HCT116 (cell line): ENCODE data around the gene BRINP2. TPM values are rescaled to one million over a fixed set of nuclear protein-coding genes. Genes with fewer than 3 reads are reported as not detected.

Experiments
- ATAC-seq: fragments of 200-7000 bp; cut with Tn5 transposase; 2 replicates; pipeline ENCODE4 v1.9.1; 2020; ENCODE audit warnings: mild to moderate bottlenecking, moderate library complexity
- BruUV-seq: library from RNA; stranded (reverse); fragments of 400-500 nt; replicated peaks from 2 replicates; lab custom pipeline; 2021; lab: Mats Ljungman, UMichigan
- CTCF ChIA-PET: fragments of 300-600 bp; sonication (Branson Sonifier 250); formaldehyde crosslinking; loops from one replicate; lab custom pipeline; 2021; ENCODE audit warnings: antibody characterized with exemption; lab: Charles Lee
- POLR2A ChIA-PET: fragments of 300-600, 350-600 bp; sonication (Branson Sonifier 250); formaldehyde crosslinking; loops from one replicate; lab custom pipeline; 2021; ENCODE audit warnings: antibody characterized with exemption; lab: Charles Lee
- RAD21 ChIA-PET, 2 experiments: fragments of 300-600 bp; sonication (Branson Sonifier 250); formaldehyde crosslinking; loops; one replicate each; lab custom pipeline; 2023; ENCODE audit warnings: low total read pairs in 2 of 2; ENCODE audit not compliant: uncharacterized antibody in 2 of 2, unreplicated experiment in 2 of 2, low non-redundant PET in 1 of 2; lab: Charles Lee
- DNase-seq: peaks from one replicate; pipeline ENCODE4 v3.0.0-alpha.2; 2010; ENCODE audit warnings: low read depth, low spot score
- H2AFZ ChIP-seq: fragments of 200-600 bp; shearing (Covaris generic), sonication (generic); 2 replicates; pipeline ENCODE4 v1.6.1; 2017; ENCODE audit warnings: low read depth, mixed run types, mixed read lengths, antibody characterized with exemption, low read length; ENCODE audit not compliant: poor library complexity, severe bottlenecking
- H3K27ac ChIP-seq: 2 replicates; pipeline ENCODE4 v1.5.1; 2012; ENCODE audit warnings: low read depth, low read length
- H3K27me3 ChIP-seq: fragments of 200-600 bp; sonication (generic); 2 replicates; pipeline ENCODE4 v1.6.1; 2016; ENCODE audit warnings: mixed run types, low read length, mixed read lengths; ENCODE audit not compliant: insufficient read depth
- H3K36me3 ChIP-seq, 2 experiments: fragments of 200-500 bp in 1 of 2; fragments of 200-600 bp in 1 of 2; sonication (Bioruptor generic) in 1 of 2; sonication (generic) in 1 of 2; 2 replicates each; pipeline versions ENCODE4 v1.5.1 to v1.6.1; 2014 to 2016; ENCODE audit warnings: low read length in 2 of 2, inconsistent platforms in 1 of 2, mixed read lengths in 1 of 2, mixed run types in 1 of 2; ENCODE audit not compliant: insufficient read depth in 2 of 2, control insufficient read depth in 1 of 2
- H3K4me1 ChIP-seq, 2 experiments: fragments of 200-600 bp in 1 of 2; sonication (generic) in 1 of 2; 2 replicates each; pipeline versions ENCODE4 v1.5.1 to v1.6.1; 2012 to 2017; ENCODE audit warnings: low read length in 2 of 2, inconsistent platforms in 1 of 2, mild to moderate bottlenecking in 1 of 2, mixed read lengths in 1 of 2, mixed run types in 1 of 2, moderate library complexity in 1 of 2; ENCODE audit not compliant: insufficient read depth in 2 of 2, control insufficient read depth in 1 of 2
- H3K4me2 ChIP-seq: fragments of 200-600 bp; sonication (generic); 2 replicates; pipeline ENCODE4 v1.6.1; 2017; ENCODE audit warnings: mixed run types, low read length, mixed read lengths
- H3K4me3 ChIP-seq, 2 experiments: fragments of 200-600 bp in 1 of 2; sonication (generic) in 1 of 2; replicated peaks in 1 of 2; 2 replicates each; pipeline ENCODE4 v1.5.1; 2011 to 2016; ENCODE audit warnings: low read length in 2 of 2, control low read depth in 1 of 2, low read depth in 1 of 2, mild to moderate bottlenecking in 1 of 2, mixed read lengths in 1 of 2, mixed run types in 1 of 2
- H3K79me2 ChIP-seq: fragments of 200-600 bp; sonication (generic); 2 replicates; pipeline ENCODE4 v1.6.1; 2017; ENCODE audit warnings: mild to moderate bottlenecking, mixed run types, low read length, moderate library complexity, mixed read lengths; ENCODE audit not compliant: insufficient read depth
- H3K9ac ChIP-seq: fragments of 200-600 bp; sonication (generic); 2 replicates; pipeline ENCODE4 v1.6.1; 2016; ENCODE audit warnings: low read length, mixed read lengths
- H3K9me2 ChIP-seq: fragments of 200-600 bp; sonication (generic), shearing (Covaris generic); 2 replicates; pipeline ENCODE4 v1.6.1; 2017; ENCODE audit warnings: mixed run types, mild to moderate bottlenecking, moderate library complexity; ENCODE audit not compliant: insufficient read depth
- H3K9me3 ChIP-seq, 2 experiments: fragments of 200-500 bp in 1 of 2; fragments of 200-600 bp in 1 of 2; sonication (Bioruptor generic) in 1 of 2; sonication (generic) in 1 of 2; 2 replicates each; pipeline ENCODE4 v1.6.1; 2014 to 2017; ENCODE audit warnings: low read length in 2 of 2, mixed read lengths in 2 of 2, inconsistent platforms in 1 of 2, low read depth in 1 of 2, mild to moderate bottlenecking in 1 of 2, mixed run types in 1 of 2, moderate library complexity in 1 of 2; ENCODE audit not compliant: control insufficient read depth in 1 of 2, insufficient read depth in 1 of 2
- H4K20me1 ChIP-seq: fragments of 200-600 bp; sonication (generic), shearing (Covaris generic); 2 replicates; pipeline ENCODE4 v1.6.1; 2017; ENCODE audit warnings: mixed run types, mild to moderate bottlenecking, moderate library complexity; ENCODE audit not compliant: insufficient read depth
- EZH2phosphoT487 ChIP-seq: fragments of 200-600 bp; IDR thresholded peaks from 2 replicates; pipeline ENCODE4 v1.6.1; 2018; ENCODE audit warnings: antibody characterized with exemption, borderline replicate concordance
- FOSL1 ChIP-seq: IDR thresholded peaks from 2 replicates; pipeline ENCODE4 v1.6.1; 2012; ENCODE audit warnings: low read depth
- POLR2A ChIP-seq: IDR thresholded peaks from 2 replicates; pipeline ENCODE4 v1.7.0; 2011; ENCODE audit warnings: borderline replicate concordance; ENCODE audit not compliant: insufficient read depth, insufficient read length; ENCODE audit errors: extremely low read depth
- POLR2AphosphoS5 ChIP-seq: IDR thresholded peaks from 2 replicates; pipeline ENCODE4 v1.6.1; 2011; ENCODE audit warnings: mild to moderate bottlenecking, low read depth, low read length, moderate library complexity
- RAD21 ChIP-seq: IDR thresholded peaks from 2 replicates; pipeline ENCODE4 v1.6.1; 2012; ENCODE audit warnings: low read depth, mild to moderate bottlenecking
- SIN3A ChIP-seq: IDR thresholded peaks from 2 replicates; pipeline ENCODE4 v1.6.1; 2012; ENCODE audit warnings: low read depth
- SP1 ChIP-seq: IDR thresholded peaks from 2 replicates; pipeline ENCODE4 v1.6.1; 2012; ENCODE audit warnings: low read depth
- SRF ChIP-seq: IDR thresholded peaks from 2 replicates; pipeline ENCODE4 v1.6.1; 2012; ENCODE audit warnings: low read depth
- TCF7L2 ChIP-seq: IDR thresholded peaks from 2 replicates; pipeline ENCODE4 v1.7.0; 2011; ENCODE audit warnings: borderline replicate concordance, inconsistent platforms; ENCODE audit not compliant: insufficient read depth, insufficient read length; ENCODE audit errors: extremely low read depth
- YY1 ChIP-seq: IDR thresholded peaks from 2 replicates; pipeline ENCODE4 v1.6.1; 2011; ENCODE audit warnings: low read length, low read depth, moderate library complexity, mild to moderate bottlenecking; ENCODE audit not compliant: insufficient replicate concordance; ENCODE audit errors: extremely low read depth
- ZNF274 ChIP-seq: fragments of 200-500 bp; sonication (Bioruptor generic); IDR thresholded peaks from 2 replicates; pipeline ENCODE4 v1.6.1; 2014; ENCODE audit warnings: mild to moderate bottlenecking, low read depth, low read length, inconsistent platforms
- intact Hi-C: fragments of 100-400 bp; cut with micrococcal nuclease; formaldehyde crosslinking; loops from 2 replicates; pipeline ENCODE4 v1.10.0; 2022
- total RNA-seq: library from RNA; stranded (reverse); gene quantifications from one replicate; pipeline ENCODE4 v1.2.1, GENCODE V29; 2021; ENCODE audit not compliant: unreplicated experiment
- TF ChIP-seq, protein P1 (sequence below): IDR thresholded peaks from 2 replicates; pipeline ENCODE4 v1.6.1; 2012; ENCODE audit warnings: low read depth
- TF ChIP-seq, protein P2 (sequence below), 3 experiments: fragments of 200-600 bp in 1 of 3; sonication (generic) in 1 of 3; IDR thresholded peaks in 2 of 3; conservative IDR thresholded peaks in 1 of 3; 2 replicates each; pipeline ENCODE4 v1.5.1; 2012 to 2017; ENCODE audit warnings: low read depth in 2 of 3, low read length in 2 of 3, antibody characterized with exemption in 1 of 3, borderline replicate concordance in 1 of 3, control low read depth in 1 of 3, mild to moderate bottlenecking in 1 of 3, mixed read lengths in 1 of 3, mixed run types in 1 of 3, moderate library complexity in 1 of 3; ENCODE audit not compliant: insufficient read depth in 1 of 3

BRINP2 gene
- total RNA-seq, 1 experiment from 2014 or later = not detected

DNA sequence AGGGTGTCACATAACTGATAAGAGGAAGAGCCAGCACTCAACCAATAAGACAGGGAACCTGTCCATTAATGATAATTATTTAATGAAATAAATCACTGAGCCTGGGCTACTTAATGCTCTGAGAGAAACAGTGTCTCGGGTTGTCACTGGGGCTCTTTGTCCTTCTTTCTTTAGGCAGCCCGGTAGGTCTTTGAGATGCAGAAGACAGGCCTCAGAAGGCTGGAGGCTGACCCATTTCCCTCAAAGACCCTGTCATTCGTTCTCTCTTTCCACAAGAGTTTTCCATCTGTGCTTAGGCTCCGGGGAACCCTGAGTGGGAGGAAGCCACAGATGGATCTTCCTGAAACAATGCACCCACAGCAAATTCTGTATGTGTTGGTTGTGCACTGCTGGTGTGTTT, 68.2 kb downstream of the BRINP2 start:
- Histone ChIP-seq H3K4me3 (no peak overlapping the region), H3K9ac (no peak overlapping the region), H4K20me1 (no peaks in the 10 kb centered on the region), H3K9me3 (no peaks in the 10 kb centered on the region), H2AFZ (no peak overlapping the region), H3K27me3 (0 out of 2 replicates have a peak, but pooled peaks cover 3% of the 10 kb centered on the region), H3K27ac (no peak overlapping the region), H3K4me2 (no peak overlapping the region), H3K36me3 (no peaks in the 10 kb centered on the region), H3K4me1 (no peaks in the 10 kb centered on the region), H3K79me2 (no peaks in the 10 kb centered on the region), H3K9me2 (no peaks in the 10 kb centered on the region)
- ChIA-PET CTCF (no interaction called here), RAD21 (no interaction called here), POLR2A (no interaction called here)
- no TSS peak for BruUV-seq
- DNase-seq (no peak), ATAC-seq (no peak)
- intact Hi-C loops = no loop called here
- TF ChIP-seq TCF7L2 (no peak), YY1 (no peak), EZH2phosphoT487 (no peak), FOSL1 (no peak), SRF (no peak), RAD21 (no peak)

DNA sequence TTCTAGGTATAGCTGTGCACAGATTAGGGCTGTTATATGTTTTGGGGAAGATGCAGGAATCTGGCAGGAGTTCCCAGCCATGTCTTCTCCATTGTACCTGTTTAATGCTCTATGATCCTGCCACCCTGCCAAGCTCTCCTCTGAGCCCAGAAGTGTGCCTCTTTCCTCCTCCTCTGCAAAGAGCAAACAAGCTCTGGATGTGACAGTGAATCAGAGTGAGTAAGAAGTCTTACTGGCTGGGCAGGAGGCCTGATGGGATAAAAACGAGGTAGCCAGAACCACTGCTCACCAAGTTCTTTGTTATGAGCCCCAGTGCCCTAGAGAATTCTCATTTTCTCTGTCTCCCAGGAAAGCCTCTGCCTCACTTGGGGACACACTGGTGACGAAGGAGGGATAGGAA, 69.0 kb downstream of the BRINP2 start:
- no peak overlapping the region for H2AFZ ChIP-seq
- no peak overlapping the region for H3K9ac ChIP-seq
- POLR2A ChIA-PET = no interaction called here
- no peak overlapping the region for H3K4me2 ChIP-seq
- no peaks in the 10 kb centered on the region for H3K79me2 ChIP-seq
- CTCF ChIA-PET = no interaction called here
- BruUV-seq = no TSS peak
- no peak for ATAC-seq
- no peaks in the 10 kb centered on the region for H3K9me3 ChIP-seq
- no peaks in the 10 kb centered on the region for H4K20me1 ChIP-seq
- DNase-seq = no peak
- intact Hi-C loops = no loop called here
- no peak overlapping the region for H3K27ac ChIP-seq
- 0 out of 2 replicates have a peak, but pooled peaks cover 3% of the 10 kb centered on the region for H3K27me3 ChIP-seq
- TF ChIP-seq SIN3A (no peak), EZH2phosphoT487 (no peak), POLR2AphosphoS5 (no peak), POLR2A (no peak), ZNF274 (no peak), RAD21 (no peak), SP1 (no peak)
- TF ChIP-seq, protein P1, sequence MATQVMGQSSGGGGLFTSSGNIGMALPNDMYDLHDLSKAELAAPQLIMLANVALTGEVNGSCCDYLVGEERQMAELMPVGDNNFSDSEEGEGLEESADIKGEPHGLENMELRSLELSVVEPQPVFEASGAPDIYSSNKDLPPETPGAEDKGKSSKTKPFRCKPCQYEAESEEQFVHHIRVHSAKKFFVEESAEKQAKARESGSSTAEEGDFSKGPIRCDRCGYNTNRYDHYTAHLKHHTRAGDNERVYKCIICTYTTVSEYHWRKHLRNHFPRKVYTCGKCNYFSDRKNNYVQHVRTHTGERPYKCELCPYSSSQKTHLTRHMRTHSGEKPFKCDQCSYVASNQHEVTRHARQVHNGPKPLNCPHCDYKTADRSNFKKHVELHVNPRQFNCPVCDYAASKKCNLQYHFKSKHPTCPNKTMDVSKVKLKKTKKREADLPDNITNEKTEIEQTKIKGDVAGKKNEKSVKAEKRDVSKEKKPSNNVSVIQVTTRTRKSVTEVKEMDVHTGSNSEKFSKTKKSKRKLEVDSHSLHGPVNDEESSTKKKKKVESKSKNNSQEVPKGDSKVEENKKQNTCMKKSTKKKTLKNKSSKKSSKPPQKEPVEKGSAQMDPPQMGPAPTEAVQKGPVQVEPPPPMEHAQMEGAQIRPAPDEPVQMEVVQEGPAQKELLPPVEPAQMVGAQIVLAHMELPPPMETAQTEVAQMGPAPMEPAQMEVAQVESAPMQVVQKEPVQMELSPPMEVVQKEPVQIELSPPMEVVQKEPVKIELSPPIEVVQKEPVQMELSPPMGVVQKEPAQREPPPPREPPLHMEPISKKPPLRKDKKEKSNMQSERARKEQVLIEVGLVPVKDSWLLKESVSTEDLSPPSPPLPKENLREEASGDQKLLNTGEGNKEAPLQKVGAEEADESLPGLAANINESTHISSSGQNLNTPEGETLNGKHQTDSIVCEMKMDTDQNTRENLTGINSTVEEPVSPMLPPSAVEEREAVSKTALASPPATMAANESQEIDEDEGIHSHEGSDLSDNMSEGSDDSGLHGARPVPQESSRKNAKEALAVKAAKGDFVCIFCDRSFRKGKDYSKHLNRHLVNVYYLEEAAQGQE = no peak
- TF ChIP-seq, protein P2, sequence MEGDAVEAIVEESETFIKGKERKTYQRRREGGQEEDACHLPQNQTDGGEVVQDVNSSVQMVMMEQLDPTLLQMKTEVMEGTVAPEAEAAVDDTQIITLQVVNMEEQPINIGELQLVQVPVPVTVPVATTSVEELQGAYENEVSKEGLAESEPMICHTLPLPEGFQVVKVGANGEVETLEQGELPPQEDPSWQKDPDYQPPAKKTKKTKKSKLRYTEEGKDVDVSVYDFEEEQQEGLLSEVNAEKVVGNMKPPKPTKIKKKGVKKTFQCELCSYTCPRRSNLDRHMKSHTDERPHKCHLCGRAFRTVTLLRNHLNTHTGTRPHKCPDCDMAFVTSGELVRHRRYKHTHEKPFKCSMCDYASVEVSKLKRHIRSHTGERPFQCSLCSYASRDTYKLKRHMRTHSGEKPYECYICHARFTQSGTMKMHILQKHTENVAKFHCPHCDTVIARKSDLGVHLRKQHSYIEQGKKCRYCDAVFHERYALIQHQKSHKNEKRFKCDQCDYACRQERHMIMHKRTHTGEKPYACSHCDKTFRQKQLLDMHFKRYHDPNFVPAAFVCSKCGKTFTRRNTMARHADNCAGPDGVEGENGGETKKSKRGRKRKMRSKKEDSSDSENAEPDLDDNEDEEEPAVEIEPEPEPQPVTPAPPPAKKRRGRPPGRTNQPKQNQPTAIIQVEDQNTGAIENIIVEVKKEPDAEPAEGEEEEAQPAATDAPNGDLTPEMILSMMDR (IDR thresholded peaks at IDR 0.05 in 2 of 3, conservative IDR thresholded peaks at IDR 0.05 in 1 of 3; ENCODE audit: borderline replicate concordance in 1 of 3, insufficient read depth in 1 of 3, low read depth in 2 of 3, low read length in 2 of 3) = no peak
- H3K4me3 ChIP-seq = no peak overlapping the region
- no peaks in the 10 kb centered on the region for H3K36me3 ChIP-seq
- no peaks in the 10 kb centered on the region for H3K4me1 ChIP-seq
- H3K9me2 ChIP-seq = no peaks in the 10 kb centered on the region
- RAD21 ChIA-PET = no interaction called here
